Natural killer cell (primary cell): ENCODE data around the gene SPESP1. TPM values are rescaled to one million over a fixed set of nuclear protein-coding genes. Genes with fewer than 3 reads are reported as not detected.

Experiments
- ATAC-seq, 3 donors: fragments of 150-1000 bp in 2 of 3; fragments of 200-7000 bp in 1 of 3; cut with Tn5 transposase; 1 replicate in 1 of 3; 2 replicates in 2 of 3; pipeline ENCODE4 v1.10.0; 2021; ENCODE audit warnings: mild to moderate bottlenecking in 2 of 3, moderate library complexity in 2 of 3
- DNase-seq, 2 donors: peaks; one replicate each; pipeline versions ENCODE4 v3.0.0 to v3.0.0-alpha.2; 2013 to 2021; ENCODE audit warnings: mixed read lengths in 1 of 2
- H3K27ac ChIP-seq: one replicate; pipeline ENCODE4 v1.5.1; 2013; ENCODE audit warnings: mild to moderate bottlenecking, low read length
- H3K27me3 ChIP-seq: one replicate; pipeline ENCODE4 v1.6.1; 2013; ENCODE audit warnings: low read length; ENCODE audit not compliant: control insufficient read depth, insufficient read depth
- H3K36me3 ChIP-seq: one replicate; pipeline ENCODE4 v1.6.1; 2013; ENCODE audit warnings: low read length; ENCODE audit not compliant: control insufficient read depth, insufficient read depth
- H3K4me1 ChIP-seq: one replicate; pipeline ENCODE4 v1.6.1; 2013; ENCODE audit warnings: low read length; ENCODE audit not compliant: control insufficient read depth, insufficient read depth
- H3K4me3 ChIP-seq: one replicate; pipeline ENCODE4 v1.5.1; 2013; ENCODE audit warnings: low read length
- H3K9me3 ChIP-seq: one replicate; pipeline ENCODE4 v1.6.1; 2013; ENCODE audit warnings: low read length; ENCODE audit not compliant: control insufficient read depth, insufficient read depth
- H3K27ac Mint-ChIP-seq, 2 donors: one replicate each; pipeline ENCODE4 v1.8.0; 2022; ENCODE audit warnings: mild to moderate bottlenecking in 2 of 2, mixed read lengths in 2 of 2, moderate library complexity in 1 of 2
- H3K27me3 Mint-ChIP-seq, 2 donors: one replicate each; pipeline ENCODE4 v1.8.0; 2022; ENCODE audit warnings: low read depth in 2 of 2, mixed read lengths in 2 of 2
- H3K36me3 Mint-ChIP-seq: one replicate; pipeline ENCODE4 v1.8.0; 2022; ENCODE audit warnings: mixed read lengths
- H3K4me1 Mint-ChIP-seq, 2 donors: one replicate each; pipeline ENCODE4 v1.8.0; 2022; ENCODE audit warnings: mixed read lengths in 2 of 2
- H3K4me3 Mint-ChIP-seq: one replicate; pipeline ENCODE4 v1.8.0; 2022; ENCODE audit warnings: mild to moderate bottlenecking, moderate library complexity, mixed read lengths
- H3K9me3 Mint-ChIP-seq, 2 donors: one replicate each; pipeline ENCODE4 v1.8.0; 2022; ENCODE audit warnings: mixed read lengths in 2 of 2
- WGBS: methylation state at CpG from one replicate; pipeline ENCODE4 v1.1.7; 2013; ENCODE audit warnings: missing lambda C conversion rate; ENCODE audit not compliant: insufficient coverage; 5-methylcytosine and 5-hydroxymethylcytosine counted together
- intact Hi-C: fragments of 100-400 bp; cut with micrococcal nuclease; formaldehyde crosslinking; loops from one replicate; pipeline ENCODE4 v1.14.2; 2022
- total RNA-seq, 4 donors: library from RNA; stranded (reverse); fragments of 120-200 nt in 1 of 4; gene quantifications; one replicate each; pipeline versions ENCODE4 v1.2.3 to v1.2.4, GENCODE V29; 2013 to 2022
- TF ChIP-seq, protein P1 (sequence below): fragments of 200-600 bp; IDR thresholded peaks from one replicate; pipeline ENCODE4 v1.8.0; 2022; ENCODE audit warnings: antibody characterized with exemption

The SPESP1 gene
- total RNA-seq, 3 donors from 2014 or later (not counting 1 experiment from before 2014, with no cell fraction given), result 0.43 TPM; not detected in 2

DNA sequence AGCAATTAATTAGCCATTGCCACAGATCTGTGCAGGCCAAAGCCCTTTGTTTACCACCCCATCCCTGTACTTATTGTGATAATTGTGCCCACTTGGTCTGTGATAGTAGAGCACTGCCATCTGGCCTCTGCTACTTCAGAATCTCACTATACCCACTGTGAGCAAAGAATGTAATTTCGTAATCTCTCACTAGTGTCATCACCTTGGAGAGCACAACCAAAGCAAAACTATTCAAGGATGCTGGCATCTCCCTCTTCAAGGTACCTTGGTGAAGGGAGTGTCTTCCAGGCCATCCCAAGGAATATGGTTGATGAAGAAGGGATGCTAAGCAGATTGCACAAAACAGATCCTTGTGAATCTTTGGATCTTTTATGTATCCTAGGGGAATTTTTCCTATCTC is 49.5 kb downstream of the SPESP1 start:
- Histone ChIP-seq H3K4me1 (no peaks in the 10 kb centered on the region), H3K36me3 (no peaks in the 10 kb centered on the region), H3K27me3 (no peaks in the 10 kb centered on the region), H3K27ac (no peak overlapping the region), H3K4me3 (no peak overlapping the region), H3K9me3 (no peaks in the 10 kb centered on the region)
- peaks cover 14% of the 10 kb centered on the region for H3K36me3 Mint-ChIP-seq
- no peaks in the 10 kb centered on the region for H3K4me1 Mint-ChIP-seq
- TF ChIP-seq, protein P1, sequence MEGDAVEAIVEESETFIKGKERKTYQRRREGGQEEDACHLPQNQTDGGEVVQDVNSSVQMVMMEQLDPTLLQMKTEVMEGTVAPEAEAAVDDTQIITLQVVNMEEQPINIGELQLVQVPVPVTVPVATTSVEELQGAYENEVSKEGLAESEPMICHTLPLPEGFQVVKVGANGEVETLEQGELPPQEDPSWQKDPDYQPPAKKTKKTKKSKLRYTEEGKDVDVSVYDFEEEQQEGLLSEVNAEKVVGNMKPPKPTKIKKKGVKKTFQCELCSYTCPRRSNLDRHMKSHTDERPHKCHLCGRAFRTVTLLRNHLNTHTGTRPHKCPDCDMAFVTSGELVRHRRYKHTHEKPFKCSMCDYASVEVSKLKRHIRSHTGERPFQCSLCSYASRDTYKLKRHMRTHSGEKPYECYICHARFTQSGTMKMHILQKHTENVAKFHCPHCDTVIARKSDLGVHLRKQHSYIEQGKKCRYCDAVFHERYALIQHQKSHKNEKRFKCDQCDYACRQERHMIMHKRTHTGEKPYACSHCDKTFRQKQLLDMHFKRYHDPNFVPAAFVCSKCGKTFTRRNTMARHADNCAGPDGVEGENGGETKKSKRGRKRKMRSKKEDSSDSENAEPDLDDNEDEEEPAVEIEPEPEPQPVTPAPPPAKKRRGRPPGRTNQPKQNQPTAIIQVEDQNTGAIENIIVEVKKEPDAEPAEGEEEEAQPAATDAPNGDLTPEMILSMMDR, result no peak
- H3K27ac Mint-ChIP-seq, result no peak overlapping the region
- no peaks in the 10 kb centered on the region for H3K9me3 Mint-ChIP-seq
- intact Hi-C loops, result no loop called here
- no peak overlapping the region for H3K4me3 Mint-ChIP-seq
- WGBS, result no CpG with 5 or more reads among the region's 1 CpG
- ATAC-seq, result no peak
- no peak for DNase-seq
- peaks cover 0 to 28% of the 10 kb centered on the region in 2 donors for H3K27me3 Mint-ChIP-seq

DNA sequence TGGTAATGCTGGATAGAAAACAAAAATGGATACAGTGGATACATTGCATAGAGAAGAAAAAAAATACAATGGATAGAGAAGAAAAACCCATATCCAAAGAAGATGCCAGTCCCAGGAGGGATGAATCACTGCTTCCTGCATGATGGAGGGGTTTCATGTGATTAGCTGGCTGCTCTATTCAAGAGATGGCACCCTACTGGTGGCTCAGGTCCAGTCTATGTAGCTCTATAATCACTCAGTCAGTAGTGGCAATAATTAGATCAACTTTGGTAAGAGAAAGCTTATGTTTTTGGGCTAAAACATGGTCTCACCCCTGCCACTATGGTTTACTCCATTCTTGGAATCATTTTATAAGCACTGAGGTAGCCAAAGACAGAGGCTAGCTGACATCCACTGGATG is 50.5 kb downstream of the SPESP1 start:
- Histone ChIP-seq H3K4me1 (no peaks in the 10 kb centered on the region), H3K9me3 (no peaks in the 10 kb centered on the region), H3K36me3 (no peaks in the 10 kb centered on the region), H3K4me3 (no peak overlapping the region), H3K27me3 (no peaks in the 10 kb centered on the region), H3K27ac (no peak overlapping the region)
- Mint-ChIP-seq H3K4me1 (no peaks in the 10 kb centered on the region), H3K27me3 (peaks cover 0 to 28% of the 10 kb centered on the region in 2 donors), H3K36me3 (peaks cover 14% of the 10 kb centered on the region), H3K9me3 (no peaks in the 10 kb centered on the region), H3K4me3 (no peak overlapping the region), H3K27ac (no peak overlapping the region)
- ATAC-seq, result no peak
- no peak for DNase-seq
- intact Hi-C loops, result no loop called here
- TF ChIP-seq, protein P1, result no peak

DNA sequence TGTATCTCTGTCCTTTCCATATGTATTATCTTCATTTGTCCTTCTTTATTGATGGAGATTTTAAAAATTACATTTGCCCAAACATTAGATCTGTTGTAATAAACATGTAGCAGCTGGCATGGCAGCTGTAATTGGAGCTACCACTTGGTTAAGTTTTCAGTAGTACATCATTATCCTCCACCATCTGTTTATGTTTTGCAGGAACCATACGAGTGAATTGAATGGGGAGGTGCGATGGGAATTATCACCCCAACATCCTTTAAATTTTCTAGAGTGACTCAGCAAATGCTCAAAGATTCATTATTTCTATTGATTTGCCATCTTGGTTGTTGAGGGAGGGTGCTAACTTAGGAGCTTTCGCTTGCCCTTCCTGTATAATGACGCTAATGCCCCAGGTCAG is 51.6 kb downstream of the SPESP1 start:
- Histone ChIP-seq H3K4me3 (no peak overlapping the region), H3K27me3 (no peaks in the 10 kb centered on the region), H3K27ac (no peak overlapping the region), H3K9me3 (no peaks in the 10 kb centered on the region), H3K36me3 (no peaks in the 10 kb centered on the region), H3K4me1 (no peaks in the 10 kb centered on the region)
- intact Hi-C loops, result no loop called here
- Mint-ChIP-seq H3K4me3 (no peak overlapping the region), H3K4me1 (no peaks in the 10 kb centered on the region), H3K36me3 (peaks cover 11% of the 10 kb centered on the region), H3K27ac (no peak overlapping the region), H3K27me3 (peaks cover 0 to 24% of the 10 kb centered on the region in 2 donors), H3K9me3 (no peaks in the 10 kb centered on the region)
- no peak for ATAC-seq
- WGBS, result 100% methylated on average over 2 of the region's 4 CpGs
- no peak for DNase-seq
- TF ChIP-seq, protein P1, result no peak

DNA sequence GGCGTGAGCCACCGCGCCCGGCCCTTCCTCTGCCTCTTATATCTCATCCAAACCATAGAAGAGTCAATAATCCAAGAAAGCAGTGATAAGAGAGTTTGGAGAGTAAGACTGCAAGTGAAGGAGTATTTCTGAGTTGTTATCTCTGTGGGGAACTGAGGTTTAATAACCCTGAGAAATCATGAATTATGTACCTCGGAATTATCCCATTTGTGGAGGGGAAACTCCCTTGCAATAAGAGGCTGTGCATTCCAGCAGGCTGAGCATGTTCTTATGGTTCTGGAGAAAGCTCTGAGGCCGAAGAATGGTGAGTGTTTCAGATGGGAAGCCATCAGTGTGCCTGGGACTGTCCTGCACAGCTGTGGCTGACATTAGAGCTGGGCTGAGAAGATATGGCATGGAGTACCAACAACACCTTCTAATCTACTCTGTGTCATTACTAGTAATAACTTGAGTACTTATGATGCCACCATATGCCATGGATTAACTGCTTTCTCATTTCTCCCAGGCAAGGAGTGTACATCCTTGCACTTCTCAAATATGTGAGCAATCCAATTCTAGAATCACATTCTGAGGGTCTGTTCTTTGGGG is 52.7 kb downstream of the SPESP1 start:
- Histone ChIP-seq H3K4me1 (no peaks in the 10 kb centered on the region), H3K4me3 (no peak overlapping the region), H3K36me3 (no peaks in the 10 kb centered on the region), H3K27ac (no peak overlapping the region), H3K9me3 (no peaks in the 10 kb centered on the region), H3K27me3 (no peaks in the 10 kb centered on the region)
- H3K4me3 Mint-ChIP-seq, result no peak overlapping the region
- H3K27ac Mint-ChIP-seq, result no peak overlapping the region
- no peak for DNase-seq
- TF ChIP-seq, protein P1, result no peak
- peaks cover 0 to 26% of the 10 kb centered on the region in 2 donors for H3K27me3 Mint-ChIP-seq
- intact Hi-C loops, result no loop called here
- H3K36me3 Mint-ChIP-seq, result no peaks in the 10 kb centered on the region
- 97% methylated on average over 2 of the region's 6 CpGs for WGBS
- H3K4me1 Mint-ChIP-seq, result no peaks in the 10 kb centered on the region
- H3K9me3 Mint-ChIP-seq, result no peaks in the 10 kb centered on the region
- no peak for ATAC-seq
